H9 (cell line): Measurements from ENCODE around the gene GPR68. TPM values are rescaled to one million over a fixed set of nuclear protein-coding genes. Genes with fewer than 3 reads are reported as not detected.

Source experiments
- DNase-seq: peaks from one replicate; pipeline ENCODE4 v3.0.0-alpha.2; 2017
- H2AFZ ChIP-seq: one replicate; pipeline ENCODE4 v1.6.1; 2013; ENCODE audit warnings: mild to moderate bottlenecking, low read length, control low read depth, moderate library complexity
- H2AK5ac ChIP-seq: 2 replicates; pipeline ENCODE4 v1.6.1; 2013; ENCODE audit warnings: low read length, control low read depth, mixed read lengths; ENCODE audit not compliant: insufficient read length
- H2BK120ac ChIP-seq: one replicate; pipeline ENCODE4 v1.6.1; 2013; ENCODE audit warnings: low read depth, mild to moderate bottlenecking, low read length, control low read depth, inconsistent platforms; ENCODE audit not compliant: poor library complexity, severe bottlenecking
- H2BK12ac ChIP-seq: 2 replicates; pipeline ENCODE4 v1.6.1; 2013; ENCODE audit warnings: low read length, control low read depth, mixed read lengths, low read depth; ENCODE audit not compliant: insufficient read length
- H2BK15ac ChIP-seq: 2 replicates; pipeline ENCODE4 v1.6.1; 2013; ENCODE audit warnings: low read depth, low read length, control low read depth
- H2BK20ac ChIP-seq: one replicate; pipeline ENCODE4 v1.6.1; 2013; ENCODE audit warnings: low read depth, mild to moderate bottlenecking, low read length, control low read depth, inconsistent platforms; ENCODE audit not compliant: poor library complexity, severe bottlenecking
- H2BK5ac ChIP-seq: 2 replicates; pipeline ENCODE4 v1.6.1; 2013; ENCODE audit warnings: low read length, control low read depth, mixed read lengths; ENCODE audit not compliant: insufficient read length
- H3K14ac ChIP-seq: 2 replicates; pipeline ENCODE4 v1.6.1; 2013; ENCODE audit warnings: low read length, control low read depth; ENCODE audit not compliant: insufficient read depth
- H3K18ac ChIP-seq: 2 replicates; pipeline ENCODE4 v1.6.1; 2013; ENCODE audit warnings: low read depth, mild to moderate bottlenecking, mixed read lengths, low read length, control low read depth; ENCODE audit not compliant: insufficient read length
- H3K23ac ChIP-seq: 2 replicates; pipeline ENCODE4 v1.6.1; 2013; ENCODE audit warnings: low read length, control low read depth, mixed read lengths, low read depth; ENCODE audit not compliant: insufficient read length
- H3K23me2 ChIP-seq: 2 replicates; pipeline ENCODE4 v1.6.1; 2013; ENCODE audit warnings: low read depth, mild to moderate bottlenecking, mixed read lengths, low read length, control low read depth; ENCODE audit not compliant: insufficient read length, poor library complexity, severe bottlenecking
- H3K27ac ChIP-seq: 2 replicates; pipeline ENCODE4 v1.5.1; 2013; ENCODE audit warnings: low read length, control low read depth, mixed read lengths, low read depth; ENCODE audit not compliant: insufficient read length
- H3K27me3 ChIP-seq: 2 replicates; pipeline ENCODE4 v1.6.1; 2013; ENCODE audit warnings: low read length, control low read depth, inconsistent platforms; ENCODE audit not compliant: insufficient read depth
- H3K4ac ChIP-seq: 2 replicates; pipeline ENCODE4 v1.6.1; 2013; ENCODE audit warnings: low read depth, mild to moderate bottlenecking, control low read depth, inconsistent platforms, low read length, moderate library complexity
- H3K4me1 ChIP-seq: 2 replicates; pipeline ENCODE4 v1.6.1; 2013; ENCODE audit warnings: low read length, control low read depth, inconsistent platforms; ENCODE audit not compliant: insufficient read depth
- H3K4me2 ChIP-seq: 2 replicates; pipeline ENCODE4 v1.6.1; 2013; ENCODE audit warnings: low read length, control low read depth, mixed read lengths; ENCODE audit not compliant: insufficient read length, insufficient read depth
- H3K56ac ChIP-seq: 2 replicates; pipeline ENCODE4 v1.6.1; 2013; ENCODE audit warnings: low read depth, mild to moderate bottlenecking, mixed read lengths, low read length, control low read depth; ENCODE audit not compliant: insufficient read length
- H3K79me1 ChIP-seq: 2 replicates; pipeline ENCODE4 v1.6.1; 2013; ENCODE audit warnings: low read depth, mild to moderate bottlenecking, moderate library complexity, low read length, control low read depth, inconsistent platforms; ENCODE audit not compliant: insufficient read depth, poor library complexity, severe bottlenecking
- H3K79me2 ChIP-seq: 2 replicates; pipeline ENCODE4 v1.6.1; 2013; ENCODE audit warnings: low read length, control low read depth, inconsistent platforms; ENCODE audit not compliant: insufficient read depth
- H3K9ac ChIP-seq: 2 replicates; pipeline ENCODE4 v1.6.1; 2013; ENCODE audit warnings: low read length, control low read depth, mixed read lengths; ENCODE audit not compliant: insufficient read length; ENCODE audit errors: extremely low read depth
- H3K9me3 ChIP-seq: one replicate; pipeline ENCODE4 v1.6.1; 2013; ENCODE audit warnings: low read depth, low read length, inconsistent platforms; ENCODE audit not compliant: control insufficient read depth
- H3T11ph ChIP-seq: one replicate; pipeline ENCODE4 v1.6.1; 2013; ENCODE audit warnings: mild to moderate bottlenecking, low read length, control low read depth, inconsistent platforms
- H4K20me1 ChIP-seq: one replicate; pipeline ENCODE4 v1.6.1; 2013; ENCODE audit not compliant: control insufficient read depth, insufficient read length, insufficient read depth
- H4K5ac ChIP-seq: 2 replicates; pipeline ENCODE4 v1.6.1; 2013; ENCODE audit warnings: low read depth, mild to moderate bottlenecking, mixed read lengths, low read length, control low read depth; ENCODE audit not compliant: insufficient read length
- H4K8ac ChIP-seq: replicated peaks from 2 replicates; pipeline ENCODE4 v1.6.1; 2013; ENCODE audit warnings: low read length, control low read depth, mixed read lengths, low read depth; ENCODE audit not compliant: insufficient read length
- H4K91ac ChIP-seq: 2 replicates; pipeline ENCODE4 v1.6.1; 2013; ENCODE audit warnings: low read depth, mild to moderate bottlenecking, moderate library complexity, mixed read lengths, low read length, control low read depth; ENCODE audit not compliant: insufficient read length
- H3K27ac Mint-ChIP-seq, 3 experiments: 2 replicates in 2 of 3; 3 replicates in 1 of 3; pipeline ENCODE4 v1.8.0; 2020 to 2021; ENCODE audit warnings: mixed read lengths in 3 of 3, mild to moderate bottlenecking in 1 of 3, moderate library complexity in 1 of 3
- H3K27me3 Mint-ChIP-seq: 2 replicates; pipeline ENCODE4 v1.8.0; 2021; ENCODE audit warnings: low read depth, mild to moderate bottlenecking, moderate library complexity, mixed read lengths
- H3K36me3 Mint-ChIP-seq, 3 experiments: 2 replicates in 2 of 3; 3 replicates in 1 of 3; pipeline ENCODE4 v1.8.0; 2020 to 2021; ENCODE audit warnings: low read depth in 3 of 3, mixed read lengths in 3 of 3; ENCODE audit not compliant: insufficient read depth in 1 of 3
- H3K4me1 Mint-ChIP-seq, 2 experiments: 2 replicates each; pipeline ENCODE4 v1.8.0; 2020; ENCODE audit warnings: mixed read lengths in 2 of 2
- H3K4me3 Mint-ChIP-seq, 2 experiments: 2 replicates in 1 of 2; 3 replicates in 1 of 2; pipeline ENCODE4 v1.8.0; 2020 to 2021; ENCODE audit warnings: mild to moderate bottlenecking in 2 of 2, mixed read lengths in 2 of 2, moderate library complexity in 1 of 2
- H3K9me3 Mint-ChIP-seq, 2 experiments: 2 replicates in 1 of 2; 3 replicates in 1 of 2; pipeline ENCODE4 v1.8.0; 2020; ENCODE audit warnings: mild to moderate bottlenecking in 2 of 2, mixed read lengths in 2 of 2, moderate library complexity in 1 of 2
- CTCF ChIP-seq: fragments of 200-600 bp; sonication (generic); conservative IDR thresholded peaks from 3 replicates; pipeline ENCODE4 v1.8.0; 2021; ENCODE audit warnings: antibody characterized with exemption, mild to moderate bottlenecking
- WGBS: extraction: QIAGEN DNeasy Blood & Tissue Kit; methylation state at CpG from one replicate; pipeline ENCODE4 v1.1.7; 2013; ENCODE audit warnings: missing lambda C conversion rate, low lambda C conversion rate, mixed read lengths; ENCODE audit not compliant: insufficient read length; ENCODE audit errors: extremely low coverage; 5-methylcytosine and 5-hydroxymethylcytosine counted together
- total RNA-seq: library from RNA; stranded (reverse); gene quantifications from 2 replicates; pipeline ENCODE4 v1.2.1, GENCODE V29; 2021

The GPR68 gene
- total RNA-seq, 1 experiment from 2014 or later = 0.33 TPM

- Histone ChIP-seq H2AK5ac (no peak overlapping the region), H3K4ac (no peak overlapping the region), H4K20me1 (no peaks in the 10 kb centered on the region), H2BK5ac (no peak overlapping the region), H2BK12ac (no peak overlapping the region), H4K5ac (no peak overlapping the region), H3K79me2 (no peaks in the 10 kb centered on the region), H3K27ac (no peak overlapping the region), H4K91ac (no peak overlapping the region), H2BK120ac (no peak overlapping the region), H2BK20ac (no peak overlapping the region), H3K4me2 (no peak overlapping the region), H3K14ac (no peak overlapping the region), H2BK15ac (no peak overlapping the region), H3K18ac (no peak overlapping the region), H3K56ac (no peak overlapping the region), H3K23me2 (no peaks in the 10 kb centered on the region), H3T11ph (no peak overlapping the region), H3K23ac (no peak overlapping the region), H4K8ac (no peak overlapping the region), H3K4me1 (no peaks in the 10 kb centered on the region), H3K79me1 (no peaks in the 10 kb centered on the region), H3K9ac (no peak overlapping the region), H3K9me3 (no peaks in the 10 kb centered on the region), H3K27me3 (no peaks in the 10 kb centered on the region), H2AFZ (no peak overlapping the region)
- Mint-ChIP-seq H3K9me3 (no peaks in the 10 kb centered on the region), H3K36me3 (peaks cover 8 to 83% (median 49%) of the 10 kb centered on the region in 3 experiments; a peak in 6 of 7 replicates), H3K27me3 (no peaks in the 10 kb centered on the region), H3K4me3 (no peak overlapping the region), H3K27ac (no peak overlapping the region), H3K4me1 (no peaks in the 10 kb centered on the region)
- no peak for TF ChIP-seq CTCF
- DNase-seq = no peak
- no CpG with 5 or more reads among the region's 5 CpGs for WGBS
Observed at GRCh38 chr14:91280129-91280528, 35.6 kb upstream of the GPR68 start.
